ENCODE data around the gene LBP. TPM values are rescaled to one million over a fixed set of nuclear protein-coding genes. Genes with fewer than 3 reads are reported as not detected.

Gene LBP
- total and polyA plus RNA-seq, 2 of the 13 experiments (the other 11 are each of a cell fraction or from before 2014, with no cell fraction given), result 0.07 to 0.20 TPM

DNA sequence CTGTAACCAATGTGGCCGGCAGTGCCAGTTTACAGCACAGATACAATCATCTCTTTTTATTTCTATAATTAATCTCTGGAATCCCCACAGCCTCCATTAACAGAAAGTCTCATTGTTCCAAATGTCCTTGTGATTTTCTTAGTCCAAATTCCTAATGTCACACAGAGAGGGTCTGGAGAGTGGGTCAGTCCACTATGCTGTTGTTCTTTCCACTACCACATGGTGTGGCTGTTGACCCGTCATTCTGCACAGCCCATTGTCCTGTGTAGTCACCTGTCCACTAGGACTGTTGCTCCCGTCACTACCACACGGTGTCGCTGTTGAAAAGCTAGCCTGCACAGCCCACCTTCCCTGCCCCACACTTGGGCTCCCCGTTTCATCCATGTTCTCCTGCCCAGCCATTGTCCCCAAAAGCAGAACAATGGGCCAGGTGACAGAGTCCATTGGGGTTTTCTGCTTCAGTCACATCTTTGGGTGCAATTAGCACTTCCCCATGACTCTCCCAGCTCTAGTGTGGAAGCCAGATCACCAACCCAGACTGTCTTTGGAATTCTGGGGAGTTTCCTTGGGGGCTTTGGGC lies 8.6 kb upstream of the LBP start (continued):
- TF ChIP-seq, protein P1, sequence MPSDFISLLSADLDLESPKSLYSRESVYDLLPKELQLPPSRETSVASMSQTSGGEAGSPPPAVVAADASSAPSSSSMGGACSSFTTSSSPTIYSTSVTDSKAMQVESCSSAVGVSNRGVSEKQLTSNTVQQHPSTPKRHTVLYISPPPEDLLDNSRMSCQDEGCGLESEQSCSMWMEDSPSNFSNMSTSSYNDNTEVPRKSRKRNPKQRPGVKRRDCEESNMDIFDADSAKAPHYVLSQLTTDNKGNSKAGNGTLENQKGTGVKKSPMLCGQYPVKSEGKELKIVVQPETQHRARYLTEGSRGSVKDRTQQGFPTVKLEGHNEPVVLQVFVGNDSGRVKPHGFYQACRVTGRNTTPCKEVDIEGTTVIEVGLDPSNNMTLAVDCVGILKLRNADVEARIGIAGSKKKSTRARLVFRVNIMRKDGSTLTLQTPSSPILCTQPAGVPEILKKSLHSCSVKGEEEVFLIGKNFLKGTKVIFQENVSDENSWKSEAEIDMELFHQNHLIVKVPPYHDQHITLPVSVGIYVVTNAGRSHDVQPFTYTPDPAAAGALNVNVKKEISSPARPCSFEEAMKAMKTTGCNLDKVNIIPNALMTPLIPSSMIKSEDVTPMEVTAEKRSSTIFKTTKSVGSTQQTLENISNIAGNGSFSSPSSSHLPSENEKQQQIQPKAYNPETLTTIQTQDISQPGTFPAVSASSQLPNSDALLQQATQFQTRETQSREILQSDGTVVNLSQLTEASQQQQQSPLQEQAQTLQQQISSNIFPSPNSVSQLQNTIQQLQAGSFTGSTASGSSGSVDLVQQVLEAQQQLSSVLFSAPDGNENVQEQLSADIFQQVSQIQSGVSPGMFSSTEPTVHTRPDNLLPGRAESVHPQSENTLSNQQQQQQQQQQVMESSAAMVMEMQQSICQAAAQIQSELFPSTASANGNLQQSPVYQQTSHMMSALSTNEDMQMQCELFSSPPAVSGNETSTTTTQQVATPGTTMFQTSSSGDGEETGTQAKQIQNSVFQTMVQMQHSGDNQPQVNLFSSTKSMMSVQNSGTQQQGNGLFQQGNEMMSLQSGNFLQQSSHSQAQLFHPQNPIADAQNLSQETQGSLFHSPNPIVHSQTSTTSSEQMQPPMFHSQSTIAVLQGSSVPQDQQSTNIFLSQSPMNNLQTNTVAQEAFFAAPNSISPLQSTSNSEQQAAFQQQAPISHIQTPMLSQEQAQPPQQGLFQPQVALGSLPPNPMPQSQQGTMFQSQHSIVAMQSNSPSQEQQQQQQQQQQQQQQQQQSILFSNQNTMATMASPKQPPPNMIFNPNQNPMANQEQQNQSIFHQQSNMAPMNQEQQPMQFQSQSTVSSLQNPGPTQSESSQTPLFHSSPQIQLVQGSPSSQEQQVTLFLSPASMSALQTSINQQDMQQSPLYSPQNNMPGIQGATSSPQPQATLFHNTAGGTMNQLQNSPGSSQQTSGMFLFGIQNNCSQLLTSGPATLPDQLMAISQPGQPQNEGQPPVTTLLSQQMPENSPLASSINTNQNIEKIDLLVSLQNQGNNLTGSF (CRISPR knock-in tag; IDR thresholded peaks at IDR 0.05), result no peak
- TF ChIP-seq ZNF260 (CRISPR knock-in tag; IDR thresholded peaks at IDR 0.05; ENCODE audit: borderline replicate concordance, low read depth) (no peak), ZFP41 (CRISPR knock-in tag; IDR thresholded peaks at IDR 0.05; ENCODE audit: borderline replicate concordance) (no peak), ZNF121 (CRISPR knock-in tag; IDR thresholded peaks at IDR 0.05) (peak; percentile 96), ZNF615 (CRISPR knock-in tag; IDR thresholded peaks at IDR 0.05; ENCODE audit: borderline replicate concordance) (no peak), ZNF570 (CRISPR knock-in tag; IDR thresholded peaks at IDR 0.05; ENCODE audit: borderline replicate concordance) (no peak), GPBP1L1 (CRISPR knock-in tag; IDR thresholded peaks at IDR 0.05) (no peak), KLF12 (CRISPR knock-in tag; IDR thresholded peaks at IDR 0.05; ENCODE audit: borderline replicate concordance) (no peak), SMARCE1 (IDR thresholded peaks at IDR 0.05; ENCODE audit: borderline replicate concordance) (no peak), ZNF33A (CRISPR knock-in tag; IDR thresholded peaks at IDR 0.05; ENCODE audit: borderline replicate concordance) (no peak), JUNB (CRISPR knock-in tag; IDR thresholded peaks at IDR 0.05; ENCODE audit: borderline replicate concordance) (no peak), HOXD1 (CRISPR knock-in tag; IDR thresholded peaks at IDR 0.05) (no peak), GMEB2 (CRISPR knock-in tag; IDR thresholded peaks at IDR 0.05; ENCODE audit: low read depth) (no peak), HNRNPK (IDR thresholded peaks at IDR 0.05; ENCODE audit: low read depth, low read length, poor library complexity, severe bottlenecking) (no peak), ZNF18 (CRISPR knock-in tag; IDR thresholded peaks at IDR 0.05; ENCODE audit: insufficient replicate concordance) (no peak)
